GM23338 (cell line): ENCODE data around the gene MAPK12.

Experiments
- CREB1 ChIP-seq: fragments of 250-450 bp; sonication (Bioruptor Pico); IDR thresholded peaks from 2 replicates; pipeline ENCODE4 v1.5.0; 2020; ENCODE audit warnings: low read depth, mild to moderate bottlenecking, moderate library complexity
- ETS1 ChIP-seq: IDR thresholded peaks from 2 replicates; pipeline ENCODE4 v1.6.1; 2016; ENCODE audit warnings: antibody characterized with exemption
- EZH2 ChIP-seq: fragments of 200-600 bp; sonication (generic); IDR thresholded peaks from one replicate; pipeline ENCODE4 v1.8.0; 2017; ENCODE audit warnings: antibody characterized with exemption, mild to moderate bottlenecking, low read depth; ENCODE audit not compliant: unreplicated experiment
- EZH2phosphoT487 ChIP-seq: fragments of 200-600 bp; sonication (generic); IDR thresholded peaks from one replicate; pipeline ENCODE4 v1.8.1; 2018; ENCODE audit warnings: antibody characterized with exemption; ENCODE audit not compliant: unreplicated experiment
- JUNB ChIP-seq: IDR thresholded peaks from one replicate; pipeline ENCODE4 v1.6.1; 2016; ENCODE audit warnings: antibody characterized with exemption; ENCODE audit not compliant: unreplicated experiment
- NANOG ChIP-seq: IDR thresholded peaks from 2 replicates; pipeline ENCODE4 v1.6.1; 2016; ENCODE audit warnings: antibody characterized with exemption, borderline replicate concordance
- POLR2AphosphoS5 ChIP-seq: IDR thresholded peaks from 2 replicates; pipeline ENCODE4 v1.6.1; 2016; ENCODE audit warnings: antibody characterized with exemption, low read depth
- STAT1 ChIP-seq: IDR thresholded peaks from one replicate; pipeline ENCODE4 v1.6.1; 2016; ENCODE audit warnings: antibody characterized with exemption; ENCODE audit not compliant: unreplicated experiment
- ZNF331 ChIP-seq: fragments of 250-450 bp; sonication (Bioruptor Pico); IDR thresholded peaks from 2 replicates; pipeline ENCODE4 v1.5.0; 2020; ENCODE audit warnings: low read depth, mild to moderate bottlenecking, moderate library complexity
- ZNF462 ChIP-seq: fragments of 250-450 bp; sonication (Bioruptor Pico); IDR thresholded peaks from 2 replicates; pipeline ENCODE4 v1.5.0; 2020; ENCODE audit warnings: mild to moderate bottlenecking, moderate library complexity
- TF ChIP-seq, protein P1 (sequence below), 2 experiments: fragments of 200-600 bp in 1 of 2; sonication (generic) in 1 of 2; conservative IDR thresholded peaks; 2 replicates each; pipeline versions ENCODE4 v1.5.1 to v1.6.1; 2016 to 2017; ENCODE audit warnings: antibody characterized with exemption in 2 of 2, low read depth in 2 of 2, mild to moderate bottlenecking in 2 of 2, moderate library complexity in 1 of 2
- TF ChIP-seq, protein P2 (sequence below): IDR thresholded peaks from one replicate; pipeline ENCODE4 v1.6.1; 2018; ENCODE audit warnings: antibody characterized with exemption; ENCODE audit not compliant: unreplicated experiment

GRCh38 chr22:50261615-50262459 is at the start of gene MAPK12:
- no peak for TF ChIP-seq ETS1
- TF ChIP-seq EZH2phosphoT487 = no peak
- no peak for TF ChIP-seq CREB1 (CRISPR knock-in tag)
- TF ChIP-seq, protein P1, sequence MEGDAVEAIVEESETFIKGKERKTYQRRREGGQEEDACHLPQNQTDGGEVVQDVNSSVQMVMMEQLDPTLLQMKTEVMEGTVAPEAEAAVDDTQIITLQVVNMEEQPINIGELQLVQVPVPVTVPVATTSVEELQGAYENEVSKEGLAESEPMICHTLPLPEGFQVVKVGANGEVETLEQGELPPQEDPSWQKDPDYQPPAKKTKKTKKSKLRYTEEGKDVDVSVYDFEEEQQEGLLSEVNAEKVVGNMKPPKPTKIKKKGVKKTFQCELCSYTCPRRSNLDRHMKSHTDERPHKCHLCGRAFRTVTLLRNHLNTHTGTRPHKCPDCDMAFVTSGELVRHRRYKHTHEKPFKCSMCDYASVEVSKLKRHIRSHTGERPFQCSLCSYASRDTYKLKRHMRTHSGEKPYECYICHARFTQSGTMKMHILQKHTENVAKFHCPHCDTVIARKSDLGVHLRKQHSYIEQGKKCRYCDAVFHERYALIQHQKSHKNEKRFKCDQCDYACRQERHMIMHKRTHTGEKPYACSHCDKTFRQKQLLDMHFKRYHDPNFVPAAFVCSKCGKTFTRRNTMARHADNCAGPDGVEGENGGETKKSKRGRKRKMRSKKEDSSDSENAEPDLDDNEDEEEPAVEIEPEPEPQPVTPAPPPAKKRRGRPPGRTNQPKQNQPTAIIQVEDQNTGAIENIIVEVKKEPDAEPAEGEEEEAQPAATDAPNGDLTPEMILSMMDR (conservative IDR thresholded peaks at IDR 0.05; ENCODE audit: low read depth in 2 of 2) = no peak
- TF ChIP-seq EZH2 = no peak
- TF ChIP-seq, protein P2, sequence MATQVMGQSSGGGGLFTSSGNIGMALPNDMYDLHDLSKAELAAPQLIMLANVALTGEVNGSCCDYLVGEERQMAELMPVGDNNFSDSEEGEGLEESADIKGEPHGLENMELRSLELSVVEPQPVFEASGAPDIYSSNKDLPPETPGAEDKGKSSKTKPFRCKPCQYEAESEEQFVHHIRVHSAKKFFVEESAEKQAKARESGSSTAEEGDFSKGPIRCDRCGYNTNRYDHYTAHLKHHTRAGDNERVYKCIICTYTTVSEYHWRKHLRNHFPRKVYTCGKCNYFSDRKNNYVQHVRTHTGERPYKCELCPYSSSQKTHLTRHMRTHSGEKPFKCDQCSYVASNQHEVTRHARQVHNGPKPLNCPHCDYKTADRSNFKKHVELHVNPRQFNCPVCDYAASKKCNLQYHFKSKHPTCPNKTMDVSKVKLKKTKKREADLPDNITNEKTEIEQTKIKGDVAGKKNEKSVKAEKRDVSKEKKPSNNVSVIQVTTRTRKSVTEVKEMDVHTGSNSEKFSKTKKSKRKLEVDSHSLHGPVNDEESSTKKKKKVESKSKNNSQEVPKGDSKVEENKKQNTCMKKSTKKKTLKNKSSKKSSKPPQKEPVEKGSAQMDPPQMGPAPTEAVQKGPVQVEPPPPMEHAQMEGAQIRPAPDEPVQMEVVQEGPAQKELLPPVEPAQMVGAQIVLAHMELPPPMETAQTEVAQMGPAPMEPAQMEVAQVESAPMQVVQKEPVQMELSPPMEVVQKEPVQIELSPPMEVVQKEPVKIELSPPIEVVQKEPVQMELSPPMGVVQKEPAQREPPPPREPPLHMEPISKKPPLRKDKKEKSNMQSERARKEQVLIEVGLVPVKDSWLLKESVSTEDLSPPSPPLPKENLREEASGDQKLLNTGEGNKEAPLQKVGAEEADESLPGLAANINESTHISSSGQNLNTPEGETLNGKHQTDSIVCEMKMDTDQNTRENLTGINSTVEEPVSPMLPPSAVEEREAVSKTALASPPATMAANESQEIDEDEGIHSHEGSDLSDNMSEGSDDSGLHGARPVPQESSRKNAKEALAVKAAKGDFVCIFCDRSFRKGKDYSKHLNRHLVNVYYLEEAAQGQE = no peak
- TF ChIP-seq POLR2AphosphoS5 = no peak
- no peak for TF ChIP-seq NANOG
- TF ChIP-seq STAT1 = no peak
- no peak for TF ChIP-seq JUNB
- TF ChIP-seq ZNF331 (CRISPR knock-in tag) = no peak
- TF ChIP-seq ZNF462 (CRISPR knock-in tag) = no peak
